SU-DHL-6 (cell line): Measurements from ENCODE around the gene MYO1D.
A peak's percentile ranks its signal among the peaks of the same experiment; 100 is the strongest.

Experiments
- H2AFZ ChIP-seq: fragments of 200-600 bp; sonication (generic); 2 replicates; pipeline ENCODE4 v1.6.1; 2014; ENCODE audit warnings: low read depth, mild to moderate bottlenecking, moderate library complexity, mixed read lengths, antibody characterized with exemption, low read length; ENCODE audit not compliant: severe bottlenecking
- H3F3A ChIP-seq: fragments of 200-600 bp; shearing (Covaris generic); 2 replicates; pipeline ENCODE4 v1.6.0; 2016; ENCODE audit warnings: antibody characterized with exemption, mild to moderate bottlenecking; ENCODE audit not compliant: insufficient read depth
- H3K27ac ChIP-seq: fragments of 200-600 bp; sonication (generic); 2 replicates; pipeline ENCODE4 v1.5.1; 2016; ENCODE audit warnings: low read depth, mild to moderate bottlenecking, low read length, moderate library complexity, mixed read lengths
- H3K27me3 ChIP-seq: fragments of 200-600 bp; sonication (generic), shearing (Covaris generic); 2 replicates; pipeline ENCODE4 v1.6.0; 2014; ENCODE audit warnings: mild to moderate bottlenecking, low read length
- H3K36me3 ChIP-seq: fragments of 200-600 bp; sonication (generic); 2 replicates; pipeline ENCODE4 v1.6.1; 2014; ENCODE audit warnings: mild to moderate bottlenecking, low read length, mixed read lengths
- H3K4me2 ChIP-seq: fragments of 300-600, 200-600 bp; shearing (Covaris generic), sonication (generic); 2 replicates; pipeline ENCODE4 v1.6.0; 2014; ENCODE audit warnings: low read length, low read depth, mild to moderate bottlenecking; ENCODE audit not compliant: poor library complexity, severe bottlenecking
- H3K4me3 ChIP-seq: fragments of 200-600 bp; sonication (generic); 2 replicates; pipeline ENCODE4 v1.5.1; 2014; ENCODE audit warnings: antibody characterized with exemption, low read length, mild to moderate bottlenecking, mixed read lengths; ENCODE audit not compliant: insufficient read depth, poor library complexity, severe bottlenecking
- H3K79me2 ChIP-seq: fragments of 200-600 bp; sonication (generic); 2 replicates; pipeline ENCODE4 v1.6.1; 2014; ENCODE audit warnings: mild to moderate bottlenecking, low read length, moderate library complexity; ENCODE audit not compliant: insufficient read depth
- H3K9ac ChIP-seq: fragments of 200-600 bp; sonication (generic); 2 replicates; pipeline ENCODE4 v1.7.0; 2014; ENCODE audit warnings: mild to moderate bottlenecking, low read length
- H3K9me2 ChIP-seq: fragments of 200-600 bp; sonication (generic); replicated peaks from 2 replicates; pipeline ENCODE4 v1.6.1; 2014; ENCODE audit warnings: low read length; ENCODE audit not compliant: insufficient read depth
- H3K9me3 ChIP-seq: fragments of 200-600 bp; sonication (generic); 2 replicates; pipeline ENCODE4 v1.6.1; 2014; ENCODE audit warnings: low read length, mixed read lengths; ENCODE audit not compliant: insufficient read depth
- H4K20me1 ChIP-seq: fragments of 200-600 bp; sonication (generic); 2 replicates; pipeline ENCODE4 v1.6.1; 2014; ENCODE audit warnings: low read depth, mild to moderate bottlenecking, antibody characterized with exemption, low read length, moderate library complexity, mixed read lengths
- CTCF ChIP-seq: fragments of 200-600 bp; sonication (generic); IDR thresholded peaks from one replicate; pipeline ENCODE4 v1.5.1; 2017; ENCODE audit warnings: antibody characterized with exemption, mild to moderate bottlenecking, low read length, moderate library complexity; ENCODE audit not compliant: insufficient read depth, poor library complexity, severe bottlenecking
- EZH2phosphoT487 ChIP-seq: fragments of 200-600 bp; sonication (generic), shearing (Covaris generic); conservative IDR thresholded peaks from 2 replicates; pipeline ENCODE4 v1.6.1; 2018; ENCODE audit warnings: mild to moderate bottlenecking, antibody characterized with exemption, low read length, moderate library complexity, mixed read lengths

The MYO1D gene

GRCh38 chr17:32449963-32450362 lies 427.0 kb downstream of the MYO1D start:
- H3K4me2 ChIP-seq = no peak overlapping the region
- H3K9me2 ChIP-seq = no peaks in the 10 kb centered on the region
- TF ChIP-seq EZH2phosphoT487 (no peak), CTCF (no peak)
- H3K36me3 ChIP-seq = peaks cover 42% of the 10 kb centered on the region
- H3K27ac ChIP-seq = no peak overlapping the region
- H2AFZ ChIP-seq = no peak overlapping the region
- H4K20me1 ChIP-seq = peaks cover 6% of the 10 kb centered on the region; the same call in 1 of the 2 replicates
- no peaks in the 10 kb centered on the region for H3K27me3 ChIP-seq
- no peaks in the 10 kb centered on the region for H3K9me3 ChIP-seq
- peaks cover 77% of the 10 kb centered on the region for H3K79me2 ChIP-seq
- no peak overlapping the region for H3K4me3 ChIP-seq
- no peak overlapping the region for H3K9ac ChIP-seq
- peaks cover 5% of the 10 kb centered on the region; the same call in 1 of the 2 replicates for H3F3A ChIP-seq

GRCh38 chr17:32446949-32447348 lies 430.0 kb downstream of the MYO1D start:
- no peaks in the 10 kb centered on the region for H3F3A ChIP-seq
- H3K9me2 ChIP-seq = no peaks in the 10 kb centered on the region
- peaks cover 6% of the 10 kb centered on the region; the same call in 1 of the 2 replicates for H4K20me1 ChIP-seq
- H3K4me2 ChIP-seq = peak overlapping the region; percentile 78
- H3K9me3 ChIP-seq = no peaks in the 10 kb centered on the region
- H3K9ac ChIP-seq = 0 out of 2 replicates have a peak overlapping the region, but pooled peaks have one; percentile 99
- peaks cover 63% of the 10 kb centered on the region for H3K79me2 ChIP-seq
- peaks cover 24% of the 10 kb centered on the region for H3K36me3 ChIP-seq
- no peak overlapping the region for H3K4me3 ChIP-seq
- H3K27me3 ChIP-seq = no peaks in the 10 kb centered on the region
- H3K27ac ChIP-seq = no peak overlapping the region
- no peak for TF ChIP-seq CTCF
- TF ChIP-seq EZH2phosphoT487 = no peak
- no peak overlapping the region for H2AFZ ChIP-seq

GRCh38 chr17:32445971-32446370 lies 431.0 kb downstream of the MYO1D start:
- H3K79me2 ChIP-seq = peaks cover 63% of the 10 kb centered on the region
- peak overlapping the region; percentile 98 for H3K4me3 ChIP-seq
- no peak overlapping the region for H3K27ac ChIP-seq
- H3K9me2 ChIP-seq = no peaks in the 10 kb centered on the region
- TF ChIP-seq CTCF = no peak
- TF ChIP-seq EZH2phosphoT487 = no peak
- H3K27me3 ChIP-seq = no peaks in the 10 kb centered on the region
- H3K9me3 ChIP-seq = no peaks in the 10 kb centered on the region
- H2AFZ ChIP-seq = no peak overlapping the region
- H3K36me3 ChIP-seq = peaks cover 19% of the 10 kb centered on the region
- no peaks in the 10 kb centered on the region for H3F3A ChIP-seq
- H3K9ac ChIP-seq = peak overlapping the region; percentile 99
- H4K20me1 ChIP-seq = peaks cover 6% of the 10 kb centered on the region; the same call in 1 of the 2 replicates
- H3K4me2 ChIP-seq = peak overlapping the region; percentile 78
